Measurements from ENCODE around the gene CDK17.

CDK17 gene

DNA sequence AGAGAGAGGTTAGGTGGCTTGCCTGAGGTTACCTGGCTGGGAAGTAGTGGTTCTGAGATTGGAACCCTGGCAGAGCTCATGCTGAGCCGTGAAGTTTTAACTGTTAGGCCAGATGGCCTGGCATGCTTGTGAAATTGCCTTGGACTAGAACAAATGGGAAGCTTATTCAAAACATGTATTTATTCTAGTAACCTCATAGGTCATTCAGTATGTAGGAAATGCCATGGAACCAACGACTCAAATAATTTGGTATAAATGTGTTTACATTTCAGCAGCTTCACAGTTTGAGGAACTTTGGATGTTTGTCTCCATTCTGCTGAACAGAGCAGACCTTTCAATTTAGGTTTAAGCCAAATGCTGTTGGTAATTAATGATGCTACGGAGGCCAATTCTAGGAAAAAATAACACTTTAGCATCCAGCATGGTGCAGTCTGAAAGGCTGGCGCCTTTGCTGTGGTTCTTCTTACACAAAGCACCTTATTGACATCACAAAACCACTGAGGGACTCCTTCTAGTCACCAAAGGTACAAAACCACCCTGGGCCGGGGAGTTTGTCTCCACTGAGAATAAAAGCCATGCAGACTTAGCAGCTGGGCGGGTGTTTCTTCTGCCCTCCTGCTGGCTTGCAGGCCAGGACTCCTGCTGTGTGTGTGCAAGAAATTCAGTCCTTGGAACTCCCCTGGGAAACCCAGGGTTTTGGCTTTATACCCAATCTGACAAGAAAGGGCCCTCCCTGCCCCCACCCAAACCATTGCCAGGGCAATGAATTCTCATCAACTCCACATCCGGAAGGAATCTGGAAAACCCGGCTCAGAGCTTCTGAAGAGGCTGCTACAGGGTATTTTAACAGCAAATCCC, 141.9 kb downstream of the CDK17 start:
- DNase-seq: peak in 2 of 3 experiments; percentile 35 to 52

DNA sequence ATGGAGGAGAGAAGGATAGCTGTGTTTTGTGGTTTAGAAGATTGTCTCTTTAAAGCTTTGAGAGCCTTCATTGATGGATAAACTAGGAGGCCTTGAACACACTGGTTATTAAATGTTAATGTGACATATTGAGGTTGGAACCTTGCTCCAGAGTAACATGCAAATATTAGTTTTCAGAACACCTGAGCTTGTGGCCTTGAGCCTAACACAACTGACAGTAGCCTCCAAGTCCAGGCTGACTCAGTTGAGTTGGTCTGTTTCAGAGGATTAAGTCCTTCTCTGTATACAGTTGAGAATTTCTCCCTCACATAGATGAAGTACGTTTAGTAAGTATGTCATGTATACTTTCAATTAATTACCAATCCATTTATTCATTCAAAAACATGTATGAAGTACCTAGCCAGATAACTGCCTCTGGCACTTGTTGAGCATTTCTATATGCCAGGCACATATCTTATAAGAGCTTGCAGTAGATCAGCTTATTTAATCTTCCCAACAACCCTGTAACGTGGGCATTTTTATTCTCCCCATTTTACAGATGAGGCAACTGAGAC, 142.6 kb downstream of the CDK17 start:
- DNase-seq: no peak

DNA sequence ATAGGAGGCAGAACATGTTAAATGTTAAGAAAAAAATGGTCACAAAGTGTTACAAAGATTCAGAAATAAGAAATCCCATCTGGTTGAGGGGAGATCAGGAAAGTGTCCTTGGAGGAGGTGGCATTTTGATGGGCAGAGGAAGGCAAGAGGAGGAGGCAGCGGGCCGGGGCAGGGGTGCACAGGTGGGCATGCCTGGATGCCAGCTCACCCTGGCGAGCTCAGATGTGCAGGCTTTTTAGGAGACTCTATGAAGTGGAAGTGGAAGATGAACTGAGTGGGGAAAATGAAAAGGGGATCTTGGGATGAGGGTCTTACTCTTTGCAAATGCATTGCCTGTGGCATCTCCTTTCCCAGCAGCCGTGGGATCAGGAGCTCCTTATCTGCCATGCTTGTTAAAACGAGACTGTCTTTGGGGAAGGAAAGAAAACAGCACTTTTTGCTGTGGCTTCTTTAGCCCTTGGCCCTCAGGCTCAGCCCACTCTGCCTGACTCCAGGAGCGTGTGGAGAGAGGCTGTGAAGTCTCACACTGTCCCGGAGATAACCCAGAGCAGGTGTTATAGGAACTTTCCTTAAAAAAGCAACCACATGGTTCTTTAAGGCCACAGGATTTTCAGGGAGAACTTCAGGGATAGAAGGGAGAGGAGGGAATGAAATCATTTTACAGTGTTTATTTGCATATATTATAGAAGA, 143.4 kb downstream of the CDK17 start:
- no peak for DNase-seq

DNA sequence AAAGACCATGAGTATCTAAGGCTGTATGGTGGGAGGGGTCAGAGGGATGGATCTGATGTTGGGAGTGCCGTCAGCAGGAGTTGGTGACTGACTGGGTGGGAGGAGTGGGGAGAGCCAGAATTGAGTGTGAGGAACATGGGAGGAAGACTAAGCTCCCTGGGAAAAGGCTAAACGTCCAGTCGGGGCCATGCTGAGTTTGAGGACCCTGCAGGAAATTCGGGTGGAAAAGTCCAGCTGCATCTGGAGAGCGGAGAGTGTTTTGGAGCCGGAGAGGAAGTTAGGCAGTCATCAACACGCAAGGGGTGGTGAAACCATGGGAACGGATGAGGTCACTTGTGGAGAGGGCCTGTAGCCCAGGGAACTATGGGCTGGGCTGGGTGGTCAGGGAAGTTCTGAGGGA, 145.2 kb downstream of the CDK17 start:
- no peak for DNase-seq

DNA sequence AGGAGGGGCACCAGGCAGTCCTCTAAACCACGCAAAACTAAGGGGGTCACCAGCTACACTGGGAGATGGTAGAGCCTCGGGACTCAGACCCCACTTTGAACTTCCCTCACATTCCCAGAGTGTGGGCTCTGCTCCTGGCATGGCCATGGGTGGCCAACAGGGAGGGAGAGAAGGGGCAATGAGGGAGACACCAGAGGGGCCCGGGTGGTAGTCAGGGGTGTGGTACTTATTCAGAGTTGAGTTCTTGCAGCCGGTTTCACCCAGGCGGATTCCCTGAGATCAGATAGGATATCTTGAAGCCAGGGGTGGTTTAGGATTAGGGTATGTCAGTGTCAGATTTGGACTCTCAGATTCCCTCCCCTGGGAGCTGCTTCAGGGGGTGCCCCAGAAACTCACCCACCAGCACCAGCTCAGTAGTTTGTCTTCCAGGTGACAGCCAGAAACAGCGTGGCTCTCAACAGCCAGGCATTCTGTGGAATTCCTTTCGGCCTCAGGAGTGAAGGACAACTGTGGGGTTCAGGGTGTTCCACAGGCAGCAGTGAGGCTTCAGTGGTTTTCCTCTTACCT, 150.0 kb downstream of the CDK17 start:
- DNase-seq: no peak

DNA sequence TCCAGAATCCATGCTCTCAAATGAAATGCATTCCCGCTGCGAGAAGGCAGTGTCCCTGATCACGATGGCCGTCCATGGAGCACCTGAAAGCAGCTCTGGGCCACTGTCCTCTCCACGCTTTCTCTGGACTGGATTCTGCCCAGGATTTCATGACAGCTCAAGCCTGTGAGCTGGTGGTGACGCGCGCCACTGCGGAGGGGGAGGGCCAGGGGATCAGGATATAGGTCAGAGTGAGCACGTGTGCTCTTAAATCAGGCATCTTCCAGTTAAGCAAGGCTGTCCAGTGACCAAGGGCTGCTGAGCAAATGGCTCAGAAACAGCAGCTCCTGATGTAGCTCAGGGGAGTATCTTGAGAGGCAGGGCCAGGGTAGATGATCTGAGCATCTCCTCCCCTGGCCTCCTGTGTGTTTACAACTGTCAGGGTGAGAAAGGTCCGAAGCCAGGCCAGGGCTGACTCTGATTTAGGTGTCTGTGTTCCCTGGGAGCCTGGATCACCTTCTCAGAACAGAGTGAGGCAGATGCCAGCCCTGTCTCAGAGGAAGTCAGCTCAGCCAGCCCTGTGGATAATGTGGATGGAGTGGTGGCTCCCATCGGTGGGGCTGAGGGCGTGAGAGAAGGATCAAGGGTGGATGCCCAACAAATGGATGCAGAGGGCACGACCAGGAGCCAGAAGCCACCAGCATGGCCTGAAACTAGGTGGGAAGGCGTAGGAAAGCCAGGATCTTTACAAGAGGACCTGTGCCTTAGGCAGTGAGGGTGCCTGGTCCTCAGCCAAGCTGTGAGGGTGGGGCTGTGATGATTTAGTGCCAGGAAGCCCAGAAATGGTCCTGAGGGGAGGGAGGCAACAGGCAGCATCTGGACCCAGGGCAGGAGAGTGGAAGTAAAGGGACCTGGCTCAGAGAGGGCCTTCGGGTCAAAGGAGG, 150.8 kb downstream of the CDK17 start:
- DNase-seq: no peak

DNA sequence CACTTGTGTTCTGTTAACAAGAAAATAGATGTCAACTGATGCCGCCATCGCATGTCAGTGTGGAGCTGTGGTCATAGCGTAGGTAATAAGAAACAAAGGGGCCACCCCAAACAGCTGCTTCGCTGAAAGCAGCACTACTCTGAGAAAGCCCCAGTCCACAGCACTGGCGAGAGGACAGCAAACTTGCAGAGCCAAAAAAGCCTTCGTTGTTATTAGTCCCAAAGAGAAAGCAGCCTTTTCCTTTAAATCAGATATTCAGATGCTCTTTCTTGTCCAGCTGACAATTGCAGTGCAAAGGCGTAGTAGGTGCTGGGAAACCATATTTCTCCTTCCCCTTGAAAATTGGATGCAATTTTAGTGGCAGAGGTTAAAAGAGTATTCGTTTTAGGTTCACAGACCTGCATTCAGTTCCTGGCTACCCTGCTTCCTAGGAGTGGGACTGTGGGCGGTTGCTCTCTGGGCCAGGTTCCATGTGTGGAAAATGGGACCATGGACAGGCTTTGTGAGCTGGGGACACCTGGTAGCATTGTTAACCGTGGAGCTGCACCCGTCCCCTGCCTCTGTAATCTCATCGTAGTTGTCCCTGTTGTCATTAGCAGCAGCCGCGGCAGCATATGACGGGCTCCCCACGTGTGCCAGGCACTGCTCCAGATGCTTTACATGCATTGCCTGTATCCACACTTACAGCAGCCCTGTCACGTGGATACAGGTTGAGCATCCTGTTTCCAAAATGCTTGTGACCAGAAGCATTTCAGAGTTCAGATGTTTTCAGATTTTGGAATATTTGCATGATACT, 151.9 kb downstream of the CDK17 start:
- no peak for DNase-seq

DNA sequence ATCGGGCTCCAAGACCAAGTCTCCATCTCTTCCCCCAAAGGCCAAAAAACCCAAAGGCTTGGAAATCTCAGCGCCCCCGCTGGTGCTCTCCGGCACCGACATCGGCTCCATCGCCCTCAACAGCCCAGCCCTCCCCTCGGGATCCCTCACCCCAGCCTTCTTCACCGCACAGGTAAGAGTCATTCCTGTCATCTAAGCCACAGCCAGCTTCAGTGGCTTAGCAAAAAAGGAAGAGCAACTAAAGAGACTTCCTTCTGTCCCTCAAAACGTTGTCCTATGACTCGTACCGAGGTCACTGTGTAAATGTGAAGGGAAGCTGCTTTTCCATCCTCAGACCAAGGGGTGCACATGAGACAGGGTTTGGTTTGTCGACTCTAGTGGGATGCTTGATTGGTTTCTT, 152.7 kb downstream of the CDK17 start:
- no peak for DNase-seq

DNA sequence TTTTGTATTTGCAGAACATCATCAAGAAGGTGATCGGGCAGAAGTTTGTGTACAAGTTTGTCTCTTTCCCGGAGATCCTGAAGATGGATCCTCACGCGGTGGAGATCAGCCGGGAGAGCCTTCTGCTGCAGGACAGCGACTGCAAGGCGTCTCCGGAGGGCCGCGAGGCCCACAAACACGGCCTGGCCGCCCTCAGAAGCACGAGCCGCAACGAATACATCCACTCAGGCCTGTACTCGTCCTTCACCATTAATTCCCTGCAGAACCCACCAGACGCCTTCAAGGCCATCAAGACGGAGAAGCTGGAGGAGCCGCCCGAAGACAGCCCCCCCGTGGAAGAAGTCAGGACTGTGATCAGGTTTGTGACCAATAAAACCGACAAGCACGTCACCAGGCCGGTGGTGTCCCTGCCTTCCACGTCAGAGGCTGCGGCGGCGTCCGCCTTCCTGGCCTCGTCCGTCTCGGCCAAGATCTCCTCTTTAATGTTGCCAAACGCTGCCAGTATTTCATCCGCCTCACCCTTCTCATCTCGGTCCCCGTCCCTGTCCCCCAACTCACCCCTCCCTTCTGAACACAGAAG, 153.2 kb downstream of the CDK17 start:
- no peak for DNase-seq

DNA sequence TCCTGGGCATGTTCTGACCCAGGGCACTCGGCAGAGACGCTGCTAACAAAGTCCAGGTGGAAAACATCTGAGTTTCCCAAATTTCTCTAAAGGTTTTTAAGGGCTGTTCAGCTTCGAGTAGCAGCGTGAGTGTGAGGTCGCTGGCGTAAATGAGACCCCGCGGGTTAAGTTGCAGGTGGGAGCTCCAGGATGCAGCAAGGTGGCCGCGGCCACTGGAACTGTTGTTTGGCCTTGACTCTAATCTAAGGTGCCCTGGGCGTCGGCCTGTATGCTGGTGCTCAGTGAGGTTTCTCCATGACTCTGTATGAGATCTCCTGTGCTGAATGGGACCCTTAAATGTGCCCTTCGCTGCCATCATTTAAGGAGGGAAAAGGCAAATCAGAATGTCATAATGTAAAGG, 155.4 kb downstream of the CDK17 start:
- no peak for DNase-seq

DNA sequence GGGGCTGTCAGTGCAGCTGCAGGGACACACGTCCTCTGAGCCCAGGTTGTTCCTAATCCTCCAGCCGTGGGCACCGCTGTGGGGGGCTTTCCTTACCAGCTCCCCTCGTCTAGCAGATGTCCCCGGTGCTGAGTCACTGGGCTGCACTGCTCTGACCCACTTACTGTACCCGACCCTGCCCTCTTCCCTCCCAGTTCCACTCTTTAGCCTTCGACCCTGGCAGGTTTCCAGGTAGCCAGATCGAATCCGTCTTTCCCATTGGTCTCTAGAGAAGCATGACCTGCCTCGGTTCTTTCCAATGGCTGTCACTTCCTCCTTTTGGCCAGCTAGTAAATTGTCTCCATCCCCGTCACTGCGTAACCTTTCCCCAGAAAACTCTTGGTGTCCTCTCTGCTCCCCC, 157.6 kb downstream of the CDK17 start:
- no peak for DNase-seq

DNA sequence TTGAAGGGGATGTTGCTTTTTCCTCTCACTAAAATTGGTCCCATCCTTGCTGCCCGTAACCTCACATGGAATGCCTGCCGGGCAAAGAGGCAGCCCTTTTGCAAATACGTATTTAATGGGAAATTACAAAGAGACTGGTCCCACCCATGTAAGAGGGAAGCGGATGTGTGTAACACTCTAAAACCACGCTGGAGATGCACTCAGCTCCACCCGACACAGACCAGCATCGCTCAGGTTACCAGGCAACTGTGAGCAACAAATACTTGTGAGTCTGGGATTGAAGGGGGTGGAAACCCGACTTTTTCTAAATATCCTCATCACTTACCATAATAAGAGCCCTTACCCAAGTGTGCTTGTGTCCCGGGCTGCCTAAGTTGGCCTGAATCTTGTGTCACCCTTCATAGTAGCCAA, 158.4 kb downstream of the CDK17 start:
- DNase-seq: peak in 1 of 3 experiments; percentile 13

DNA sequence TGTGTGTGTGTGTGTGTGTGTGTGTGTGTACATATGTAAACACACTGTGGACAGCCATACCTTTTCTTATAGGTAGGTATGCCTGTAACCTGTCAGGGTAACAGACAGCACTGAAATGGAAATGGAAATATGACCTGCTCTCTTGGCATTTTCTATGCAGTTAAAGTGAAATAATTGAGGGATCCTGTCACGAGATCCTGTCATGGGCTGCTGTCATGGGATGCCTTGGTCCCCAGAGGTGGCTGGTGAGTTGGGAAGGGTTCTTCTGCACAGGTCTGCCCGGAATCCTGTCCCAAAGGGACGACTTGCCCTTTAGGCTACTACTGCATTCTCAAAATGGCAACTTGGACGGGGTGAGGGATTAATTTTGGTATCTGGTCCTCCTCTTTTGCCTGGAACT, 158.8 kb downstream of the CDK17 start:
- DNase-seq: no peak

DNA sequence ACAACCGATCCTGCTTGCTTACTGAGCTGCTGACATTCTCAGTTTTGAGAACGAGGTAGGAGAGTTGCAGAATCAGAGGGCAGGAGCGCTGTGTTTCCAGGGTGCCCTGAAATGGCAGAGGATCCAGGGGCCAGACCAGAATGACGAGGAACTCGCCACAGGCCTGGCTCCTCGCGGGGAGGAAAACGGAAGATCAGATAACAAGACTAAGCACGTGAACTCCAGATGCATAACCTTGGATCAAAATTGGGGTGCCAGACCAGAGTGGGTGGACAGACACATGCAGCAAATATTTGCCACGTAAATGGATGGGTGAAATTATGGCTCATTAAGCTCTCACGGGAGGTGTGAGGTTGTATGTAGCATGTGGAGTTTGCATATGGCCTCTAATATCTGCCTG, 159.6 kb downstream of the CDK17 start:
- no peak for DNase-seq

DNA sequence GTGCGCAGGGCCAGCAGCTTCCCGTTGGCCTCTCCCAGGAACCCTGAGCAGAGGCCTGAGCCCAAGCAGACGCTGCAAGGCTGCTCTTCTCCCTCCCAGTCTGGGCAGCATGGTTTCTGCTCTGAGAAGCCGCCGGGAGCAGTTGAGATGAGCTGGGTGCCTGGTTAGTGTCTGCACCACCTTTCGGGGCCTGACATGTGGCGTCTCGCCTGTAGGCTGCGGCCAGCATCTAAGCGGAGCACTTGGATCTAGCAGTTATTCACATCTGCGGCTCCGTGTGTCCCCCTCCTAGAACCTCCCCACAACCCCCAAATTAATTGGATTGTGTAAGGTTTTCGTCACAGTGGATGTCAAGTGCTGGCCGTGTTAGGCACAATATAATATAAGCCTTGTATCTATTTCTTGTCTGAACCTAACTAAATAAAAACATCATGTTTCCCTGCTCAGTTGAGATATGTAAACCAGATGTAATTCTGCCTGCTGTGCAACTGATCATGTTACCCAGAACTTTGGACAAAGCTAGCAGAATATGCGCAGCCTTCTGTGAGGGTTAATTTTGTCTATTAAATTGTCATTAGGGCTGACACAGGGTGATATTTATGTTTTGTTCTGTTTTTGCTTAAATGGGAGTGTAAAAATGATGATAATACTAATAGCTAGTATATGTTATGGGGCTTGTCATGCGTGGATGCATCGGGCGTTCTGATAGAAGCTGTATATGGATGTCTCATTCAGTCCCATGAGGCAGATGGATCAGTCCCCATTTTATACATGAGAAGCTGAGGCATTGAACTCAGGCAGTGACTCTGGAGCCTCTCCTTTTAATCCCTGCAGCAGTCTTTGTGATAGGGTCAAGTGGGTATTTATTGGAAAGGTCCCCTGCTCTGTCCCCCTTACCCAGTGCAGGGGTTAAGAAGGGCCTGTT, 160.3 kb downstream of the CDK17 start:
- DNase-seq: peak in 1 of 3 experiments; percentile 41

DNA sequence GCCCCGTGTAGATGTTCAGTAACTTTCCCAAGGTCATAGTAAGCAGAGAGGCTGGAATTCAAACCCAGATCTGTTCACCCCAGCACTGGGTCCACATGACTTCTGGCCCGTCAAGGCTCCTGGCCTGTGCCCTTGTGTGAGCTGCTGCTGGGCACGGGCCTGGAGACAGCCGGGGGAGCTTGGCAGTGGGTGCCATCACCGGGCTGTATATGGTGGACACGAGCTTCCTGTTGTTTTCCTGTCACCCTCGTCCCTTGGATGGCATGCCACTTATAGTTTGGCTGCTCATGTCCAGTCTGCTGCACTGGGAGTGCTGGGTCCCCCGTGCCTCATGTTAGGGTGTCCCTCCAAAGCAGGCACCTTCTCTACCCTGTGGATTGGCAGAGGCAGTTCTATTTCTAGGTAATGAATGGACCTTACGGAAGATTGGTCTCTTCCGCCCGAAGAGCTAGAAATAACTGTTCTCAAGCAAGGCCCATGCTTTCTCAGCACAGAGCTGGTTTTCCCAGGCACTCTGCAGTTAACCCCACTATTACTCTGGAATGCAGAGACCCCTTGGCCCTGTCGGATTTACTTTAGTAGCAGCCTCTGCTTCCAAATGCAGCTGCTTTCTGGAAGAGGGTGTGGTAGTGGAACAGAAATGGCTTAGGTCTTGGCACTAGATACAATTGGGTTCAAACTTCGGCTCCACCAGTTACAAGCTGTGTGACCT, 161.7 kb downstream of the CDK17 start:
- no peak for DNase-seq

DNA sequence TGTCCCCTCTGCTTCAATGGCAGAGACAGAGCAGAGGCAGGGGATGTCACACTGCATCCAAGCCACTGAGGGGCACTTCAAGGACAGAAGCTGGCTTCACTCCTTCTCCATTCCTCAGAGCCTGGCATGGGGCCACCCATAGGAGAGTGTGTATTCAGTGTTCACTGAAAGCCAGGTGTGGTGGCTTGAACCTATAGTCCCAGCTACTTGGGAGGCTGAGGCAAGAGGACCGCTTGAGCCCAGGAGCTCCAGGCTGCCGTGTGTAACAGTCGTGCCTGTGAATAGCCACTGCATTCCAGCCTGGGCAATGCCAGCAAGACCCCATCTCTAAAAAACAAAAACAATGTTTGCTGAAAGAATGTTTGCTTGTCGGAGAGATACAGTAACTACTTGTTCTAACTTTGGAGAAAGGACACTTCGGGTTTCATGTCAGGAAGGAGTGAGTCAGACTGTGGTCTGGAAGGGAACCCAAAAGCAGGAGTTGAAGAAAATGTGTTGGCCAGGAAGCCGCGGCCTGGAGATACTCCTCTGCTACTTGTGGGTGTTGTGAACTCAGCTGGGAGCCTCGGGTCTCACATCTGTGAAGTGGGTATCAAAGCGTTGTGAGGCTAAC, 162.7 kb downstream of the CDK17 start:
- DNase-seq: no peak

DNA sequence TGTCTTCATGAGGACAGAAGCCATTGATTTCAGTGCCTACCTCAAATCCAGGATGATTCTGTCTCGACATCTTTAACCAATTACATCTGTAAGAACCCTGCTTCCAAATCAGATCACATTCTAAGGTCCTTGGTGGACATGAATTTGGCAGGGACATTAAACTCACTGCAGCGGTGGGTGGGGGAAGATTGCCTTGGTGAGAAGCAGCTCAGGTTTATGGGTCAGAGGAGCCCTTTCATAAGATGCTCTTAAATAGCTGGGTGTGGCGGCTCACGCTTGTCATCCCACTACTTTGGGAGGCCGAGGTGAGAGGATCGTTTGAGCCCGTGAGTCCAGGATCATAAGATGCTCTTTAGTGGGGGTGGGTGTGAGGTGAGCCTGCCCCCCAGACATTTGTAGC, 163.2 kb downstream of the CDK17 start:
- DNase-seq: no peak

DNA sequence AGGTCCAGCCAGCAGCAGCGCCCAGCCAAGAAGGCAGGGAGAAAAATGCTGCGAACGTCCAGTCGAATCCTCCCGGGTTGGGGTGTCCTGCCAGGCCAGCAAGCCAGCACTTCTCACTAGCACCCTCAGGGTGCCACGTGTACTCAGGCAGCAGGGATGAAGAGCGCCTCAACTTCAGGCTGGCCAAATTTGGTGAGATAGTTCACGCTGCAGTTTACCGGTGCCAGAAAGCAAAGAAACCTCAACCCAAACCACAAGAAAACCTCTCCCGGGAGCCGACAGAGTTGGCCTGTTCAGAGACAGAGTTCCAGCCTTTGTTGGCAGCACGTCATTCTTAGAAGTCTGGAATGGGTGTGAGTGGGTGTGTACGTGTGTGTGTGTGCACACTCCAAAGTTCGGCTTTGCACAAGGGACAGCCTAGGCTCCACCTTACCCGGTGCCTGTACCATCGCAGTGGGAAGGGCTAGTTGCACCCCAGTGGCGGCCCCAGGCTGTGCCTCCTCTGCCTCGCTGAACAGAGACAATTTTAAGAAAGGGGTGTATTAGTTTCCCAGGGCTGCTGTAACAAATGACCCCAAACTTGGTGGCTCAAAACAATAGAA, 163.9 kb downstream of the CDK17 start:
- DNase-seq: no peak

Measured in NCI-H1417 (cell line).